ENCODE results near the gene DGKG.

The DGKG gene

DNA sequence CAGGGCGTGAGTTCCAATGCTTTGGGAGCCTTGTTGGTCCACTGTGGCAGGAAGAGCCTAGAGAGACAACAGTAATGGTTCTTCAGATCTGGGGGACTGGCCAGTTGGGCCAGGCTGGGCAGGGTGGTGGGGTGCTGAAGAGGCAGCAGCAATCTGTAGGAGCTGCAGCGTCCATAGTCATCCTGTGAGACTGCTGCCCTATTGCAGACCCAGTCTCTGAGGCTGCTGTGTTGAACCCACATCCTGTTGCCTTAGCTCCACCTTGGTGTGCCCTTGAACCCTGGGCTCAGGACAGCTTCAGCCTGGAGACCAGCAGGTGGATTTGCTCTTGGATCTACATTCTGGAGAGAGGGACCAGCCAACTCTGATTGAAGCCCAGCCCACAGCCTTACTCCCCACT is 229.5 kb downstream of the DGKG start:
- no peak for DNase-seq

DNA sequence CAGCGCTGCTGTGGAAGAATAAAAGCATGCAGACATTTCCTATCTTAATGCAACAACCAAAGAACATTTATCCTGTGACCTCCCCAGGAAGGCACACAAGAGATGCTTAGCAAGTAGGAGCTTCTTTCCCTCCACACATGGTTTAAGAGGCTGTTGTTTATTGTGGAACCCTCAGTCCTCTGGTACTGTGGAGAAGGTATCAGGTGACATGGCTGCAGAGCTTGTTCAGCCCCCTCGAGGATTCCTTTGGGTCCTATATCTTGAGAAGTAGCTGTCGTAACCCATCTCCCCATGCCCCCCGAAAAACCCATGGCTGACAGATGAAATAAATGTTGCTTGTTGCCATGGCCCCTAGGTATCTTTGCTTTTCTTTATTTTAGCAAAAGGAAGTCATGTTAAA is 232.8 kb downstream of the DGKG start:
- no peak for DNase-seq

DNA sequence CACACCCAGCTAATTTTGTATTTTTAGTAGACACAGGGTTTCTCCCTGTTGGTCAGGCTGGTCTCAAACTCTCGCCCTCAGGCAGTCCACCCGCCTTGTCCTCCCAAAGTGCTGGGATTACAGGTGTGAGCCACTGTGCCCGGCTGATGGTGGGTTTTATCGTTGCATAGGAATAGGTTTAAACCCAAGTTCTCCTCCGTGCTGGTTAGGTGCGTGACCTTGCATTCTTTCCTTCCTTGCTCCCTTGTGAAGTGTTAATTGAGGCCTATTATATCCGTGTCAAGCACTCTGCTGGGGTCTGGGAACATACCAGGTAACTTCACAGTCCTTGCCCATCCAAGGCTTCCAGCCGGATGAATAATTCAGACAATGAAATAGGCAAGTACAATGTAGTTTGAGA is 233.9 kb downstream of the DGKG start:
- no peak for DNase-seq

DNA sequence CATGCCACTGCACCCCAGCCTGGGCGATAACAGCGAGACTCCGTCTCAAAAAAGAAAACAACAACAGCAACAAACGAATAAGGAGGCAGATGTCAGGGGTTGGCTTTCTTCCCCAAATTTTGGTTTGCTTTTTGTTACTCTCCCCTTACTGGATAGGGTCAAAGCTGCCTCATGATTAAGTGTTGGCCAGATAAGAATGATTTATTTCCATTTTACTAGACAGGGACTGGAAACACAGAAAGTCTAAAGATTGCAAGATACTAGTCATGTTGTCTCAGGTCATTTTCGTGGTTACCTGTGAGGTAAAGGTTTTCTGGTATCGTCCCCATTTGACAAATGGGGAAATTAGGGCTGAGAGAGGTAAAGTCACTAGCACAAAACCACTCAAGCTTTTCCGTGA is 234.6 kb downstream of the DGKG start:
- DNase-seq = no peak

DNA sequence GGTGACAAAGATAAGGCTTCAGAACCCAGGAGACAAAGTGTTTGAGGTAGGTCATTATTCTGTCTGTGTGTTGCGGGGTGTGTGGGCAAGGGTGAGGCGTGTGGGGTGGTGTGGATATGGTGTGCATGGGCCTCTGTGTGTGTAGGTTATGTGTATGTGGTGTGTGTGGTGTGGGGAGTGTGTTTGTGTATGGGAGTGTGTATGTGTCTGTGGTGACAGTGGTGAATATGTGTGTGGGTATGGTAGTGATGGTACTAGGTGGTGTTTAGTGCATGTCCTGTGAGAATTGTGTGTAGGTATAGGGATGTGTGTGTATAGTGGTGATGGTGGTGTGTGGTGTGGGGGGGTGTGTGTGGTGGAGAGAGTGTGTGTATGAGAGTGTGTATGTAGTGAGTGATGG is 236.9 kb downstream of the DGKG start:
- no peak for DNase-seq

DNA sequence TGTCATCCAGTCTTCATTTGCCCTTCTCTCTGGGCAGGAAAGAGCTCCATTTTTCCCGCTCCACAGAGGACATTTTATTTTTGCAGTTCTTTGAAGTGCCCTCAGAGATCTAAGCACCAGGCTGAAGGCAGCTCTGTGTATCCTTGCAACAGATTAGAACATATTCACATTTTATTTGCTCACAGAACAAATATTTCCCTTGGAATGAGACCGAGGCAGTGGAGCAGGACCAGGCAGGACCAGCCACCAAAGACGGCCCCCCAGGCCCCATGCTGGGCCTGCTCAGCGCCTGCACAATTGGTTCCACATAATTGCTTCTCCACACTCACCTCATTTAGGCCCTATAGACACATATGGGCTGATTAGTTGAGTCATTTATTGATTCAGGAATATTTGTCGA is 237.4 kb downstream of the DGKG start:
- DNase-seq = no peak

DNA sequence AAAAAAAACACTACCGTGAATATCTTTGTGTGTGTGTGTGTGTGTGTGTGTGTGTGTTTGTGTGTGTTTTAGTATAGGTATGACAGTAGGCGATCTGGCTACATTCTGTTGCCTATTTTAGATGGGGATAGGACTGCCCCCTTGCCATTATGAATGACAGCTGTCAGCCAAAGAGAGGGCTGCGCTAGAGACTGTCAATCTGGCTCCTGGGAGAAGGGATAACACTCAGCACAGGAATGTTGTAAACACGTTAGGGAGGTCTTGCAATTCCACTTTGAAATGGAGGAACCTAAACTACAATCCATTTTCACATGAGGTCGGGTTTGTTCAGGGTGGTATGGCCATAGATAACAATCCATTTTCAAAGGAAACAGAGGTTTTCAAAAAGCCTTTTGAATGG is 239.0 kb downstream of the DGKG start:
- no peak for DNase-seq

DNA sequence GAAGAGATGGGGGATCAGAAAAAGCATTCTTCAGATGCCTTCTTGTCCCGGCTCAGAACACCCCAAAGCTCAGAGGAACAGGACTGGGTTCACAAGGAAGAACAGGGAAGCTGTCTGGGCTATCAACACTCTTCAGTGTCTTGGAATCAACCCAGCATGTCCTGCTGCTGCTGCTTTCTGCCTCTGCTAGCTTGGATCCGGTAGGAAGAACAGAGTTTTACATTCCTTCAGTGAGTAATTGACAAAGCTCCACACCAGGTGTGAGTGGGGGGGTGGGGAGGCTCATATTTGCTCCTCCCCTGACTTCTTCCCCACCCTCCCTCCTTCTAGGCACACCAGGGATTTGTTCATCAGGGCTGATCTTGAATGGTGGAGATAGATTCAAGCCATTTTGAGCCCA is 240.1 kb downstream of the DGKG start:
- DNase-seq = no peak

DNA sequence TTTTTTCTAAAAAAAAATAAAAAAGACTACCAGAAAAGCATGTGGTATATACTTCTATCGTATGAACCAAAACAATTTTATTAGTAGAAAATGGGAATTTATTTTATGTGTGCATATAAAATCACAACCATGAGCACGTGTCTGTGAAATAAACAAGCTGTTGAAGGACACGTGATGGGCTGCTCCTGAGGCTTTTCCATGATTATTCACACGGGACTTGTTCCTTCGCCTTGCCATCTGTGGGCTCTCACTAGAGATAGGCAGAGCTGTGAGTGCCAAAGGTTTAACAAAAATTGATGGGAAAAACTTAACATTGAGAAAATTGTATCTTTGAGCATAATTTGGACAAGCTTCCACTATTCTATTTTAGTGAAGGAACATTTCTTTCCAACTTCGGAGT is 240.8 kb downstream of the DGKG start:
- no peak for DNase-seq

DNA sequence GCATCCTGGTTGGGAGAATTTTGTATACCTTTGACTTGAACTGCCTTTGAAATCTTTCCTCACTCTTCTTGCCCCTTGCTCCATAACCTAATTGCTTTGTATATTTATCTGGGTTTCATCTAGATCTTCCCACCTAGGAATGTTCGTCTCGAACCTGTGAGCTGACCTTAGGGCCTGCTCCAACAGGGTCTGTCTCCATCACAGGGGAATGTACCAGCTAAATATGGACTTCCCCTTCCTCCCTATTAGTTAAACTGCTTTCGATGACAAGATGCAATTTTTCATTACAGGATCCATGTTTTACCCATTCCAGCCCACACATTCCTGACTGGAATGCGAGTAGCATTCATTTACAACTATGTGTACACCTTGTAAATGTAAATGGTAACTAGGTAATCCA is 242.5 kb downstream of the DGKG start:
- no peak for DNase-seq

DNA sequence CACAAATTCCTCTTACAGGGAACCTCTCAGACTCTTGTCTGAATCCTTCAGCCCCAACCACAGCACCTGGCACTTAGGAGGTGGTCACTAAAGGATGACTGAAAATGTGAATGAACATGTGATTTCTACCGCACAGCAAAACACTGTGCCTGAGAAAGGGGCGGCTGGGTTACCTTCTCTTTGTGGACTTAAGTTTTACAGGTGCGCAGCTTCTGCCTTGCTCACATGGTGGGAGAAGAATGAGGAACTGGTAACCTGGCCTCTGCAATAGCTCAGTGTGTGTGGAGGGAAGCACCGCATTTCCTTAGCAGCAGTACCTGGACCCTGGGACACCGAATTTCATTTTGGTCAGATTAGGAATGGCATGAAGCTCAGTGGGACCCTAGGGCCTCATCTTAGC is 243.3 kb downstream of the DGKG start:
- no peak for DNase-seq

DNA sequence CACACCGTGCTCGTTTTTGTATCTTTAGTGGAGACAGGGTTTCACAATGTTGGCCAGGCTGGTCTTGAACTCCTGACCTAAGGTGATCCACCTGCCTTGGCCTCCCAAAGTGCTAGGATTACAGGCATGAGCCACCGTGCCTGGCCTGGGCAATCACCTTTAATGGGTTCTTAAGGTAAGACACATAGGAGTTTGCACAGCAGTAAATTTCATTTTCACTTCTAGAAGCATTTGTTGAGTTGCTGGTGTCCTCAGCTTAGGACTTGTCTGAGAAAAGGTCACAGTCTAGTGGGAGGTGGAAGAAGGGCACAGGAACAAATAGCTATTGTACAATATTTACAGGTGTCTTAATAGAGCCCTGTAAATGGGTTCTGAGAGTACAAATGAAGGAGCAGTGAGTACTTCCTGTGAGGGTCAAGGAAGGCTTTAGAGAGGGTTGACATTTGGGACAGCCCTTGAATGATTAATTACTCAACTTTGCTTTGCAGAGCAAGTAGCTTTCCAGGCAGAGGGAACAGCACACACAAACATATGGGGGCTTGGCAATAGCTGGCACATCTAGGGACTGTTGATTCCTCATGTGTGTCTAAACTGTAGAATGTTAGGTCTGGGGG is 244.4 kb downstream of the DGKG start:
- DNase-seq = no peak

DNA sequence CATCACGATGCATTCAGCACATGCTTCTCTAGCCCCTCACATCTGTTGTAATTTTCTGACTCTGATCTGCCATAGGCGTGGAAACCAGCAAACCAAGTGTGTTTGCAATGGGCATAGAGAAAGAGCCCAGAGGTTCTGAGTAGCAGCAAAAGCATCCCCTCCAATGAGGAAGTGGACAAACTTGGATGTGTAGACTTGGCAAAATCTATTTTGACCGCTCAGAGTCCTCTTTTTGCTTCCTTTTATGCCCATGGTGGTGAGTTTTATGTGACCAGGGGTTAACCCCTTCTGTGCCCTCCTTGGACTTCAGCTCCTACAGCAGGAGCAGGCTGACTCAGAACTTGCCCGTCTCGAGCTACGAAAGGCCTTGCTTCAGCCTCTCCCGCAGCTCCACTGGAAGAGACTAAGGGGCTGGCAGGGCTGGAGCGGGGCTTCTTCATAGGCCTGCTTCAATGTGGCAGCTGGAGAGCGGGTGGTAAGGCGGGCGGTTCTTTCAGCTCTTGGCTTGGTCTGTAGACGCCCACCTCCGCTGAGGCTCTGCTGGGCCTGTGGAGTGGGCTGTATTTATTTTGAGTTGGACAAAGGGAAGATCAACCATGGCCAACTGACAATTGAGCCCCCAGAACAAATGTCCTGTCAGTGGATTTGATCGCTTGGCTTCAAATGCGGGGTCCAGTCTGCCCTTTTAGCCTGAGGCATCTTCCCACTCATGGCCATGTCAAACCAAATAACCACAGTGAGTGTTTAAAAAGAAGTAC is 246.6 kb downstream of the DGKG start:
- no peak for DNase-seq

DNA sequence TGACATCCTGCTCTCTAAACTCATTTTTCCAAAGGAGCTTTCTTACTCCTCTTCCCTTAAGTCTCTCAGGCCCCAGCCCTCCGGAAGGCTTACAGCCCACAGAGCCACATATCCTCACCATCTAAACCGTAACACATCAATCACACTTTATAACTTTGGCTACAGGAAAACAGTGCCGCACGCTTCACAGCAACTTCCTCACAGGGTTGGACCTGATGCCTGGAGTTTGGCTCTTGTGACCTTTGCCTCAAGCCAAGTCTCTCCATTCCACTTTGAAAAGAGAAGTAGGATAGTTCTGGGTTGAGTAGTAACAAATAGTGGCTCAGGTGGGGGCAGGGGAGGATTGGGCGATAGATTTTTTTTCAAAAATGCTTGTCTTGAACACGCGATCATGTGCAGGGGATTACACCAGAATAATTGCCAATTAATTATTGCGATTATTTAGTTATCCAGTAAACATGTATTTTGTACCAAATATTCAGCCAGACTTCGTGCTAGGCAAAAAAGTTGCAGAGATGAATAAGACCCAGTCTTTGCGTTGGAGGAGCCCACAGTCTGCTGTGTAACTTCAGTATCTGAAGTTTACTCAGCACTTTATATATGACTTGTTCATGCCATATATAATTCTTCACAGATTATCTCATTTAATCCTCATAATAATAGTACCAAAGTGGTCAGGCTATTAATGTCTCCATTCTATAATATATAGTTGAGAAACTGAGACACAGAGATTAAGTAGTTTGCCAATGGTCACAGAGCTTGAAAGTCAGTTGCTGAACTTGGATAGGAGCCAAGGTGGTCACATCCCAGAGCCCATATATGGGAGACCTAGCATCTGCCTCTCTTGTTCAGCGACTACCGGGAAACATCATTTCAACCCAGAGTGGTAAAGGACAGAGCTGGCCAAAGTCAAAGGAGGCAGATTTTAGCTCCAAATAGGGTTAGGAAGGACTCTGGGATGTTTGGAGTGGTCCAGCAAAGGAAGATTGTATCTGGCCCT is 250.8 kb downstream of the DGKG start:
- peak; percentile 29 for DNase-seq

DNA sequence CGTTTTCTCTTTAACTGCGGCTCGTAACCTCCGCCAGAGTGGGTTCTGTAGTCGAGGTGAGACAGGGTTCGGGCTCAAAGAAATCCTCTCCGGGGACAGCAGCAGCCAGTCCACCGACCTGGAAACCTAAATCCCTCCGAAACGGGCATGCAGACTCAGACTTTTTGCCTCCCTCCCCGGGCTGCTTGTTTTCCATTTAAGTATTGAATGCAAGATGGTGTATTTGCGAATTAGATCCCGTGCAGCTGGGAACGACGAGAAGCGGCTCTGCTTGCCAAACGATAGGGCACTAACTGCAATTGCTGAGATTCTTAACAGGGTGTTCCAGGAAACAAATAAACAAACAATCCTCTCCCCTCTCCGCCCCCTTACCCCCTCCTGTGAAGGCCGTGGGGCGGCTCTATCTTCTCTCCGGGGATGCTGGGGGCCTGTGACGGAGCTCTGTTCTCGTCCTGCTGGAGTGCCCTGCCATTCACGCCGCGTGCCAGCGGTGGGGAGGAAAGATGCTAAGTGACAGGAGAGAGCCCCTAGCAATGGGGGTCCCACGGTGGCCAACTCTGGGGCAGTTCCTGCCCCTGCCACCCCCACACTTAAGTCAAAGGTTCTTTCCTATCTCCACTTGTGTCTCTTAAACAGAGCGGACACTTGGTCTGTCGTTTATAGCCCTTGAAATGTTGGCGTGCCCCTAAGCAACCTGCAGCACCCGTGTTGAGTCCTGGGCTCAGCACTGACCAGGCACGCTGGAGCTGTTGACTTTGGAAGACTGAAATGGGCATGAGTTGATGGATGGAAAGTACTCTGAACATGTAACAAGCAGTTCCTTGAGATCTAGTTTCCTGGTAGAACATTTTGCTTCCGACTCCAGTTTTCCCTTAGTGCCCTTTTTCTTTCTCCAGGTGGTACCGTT is 251.9 kb downstream of the DGKG start:
- peak; percentile 11 for DNase-seq

DNA sequence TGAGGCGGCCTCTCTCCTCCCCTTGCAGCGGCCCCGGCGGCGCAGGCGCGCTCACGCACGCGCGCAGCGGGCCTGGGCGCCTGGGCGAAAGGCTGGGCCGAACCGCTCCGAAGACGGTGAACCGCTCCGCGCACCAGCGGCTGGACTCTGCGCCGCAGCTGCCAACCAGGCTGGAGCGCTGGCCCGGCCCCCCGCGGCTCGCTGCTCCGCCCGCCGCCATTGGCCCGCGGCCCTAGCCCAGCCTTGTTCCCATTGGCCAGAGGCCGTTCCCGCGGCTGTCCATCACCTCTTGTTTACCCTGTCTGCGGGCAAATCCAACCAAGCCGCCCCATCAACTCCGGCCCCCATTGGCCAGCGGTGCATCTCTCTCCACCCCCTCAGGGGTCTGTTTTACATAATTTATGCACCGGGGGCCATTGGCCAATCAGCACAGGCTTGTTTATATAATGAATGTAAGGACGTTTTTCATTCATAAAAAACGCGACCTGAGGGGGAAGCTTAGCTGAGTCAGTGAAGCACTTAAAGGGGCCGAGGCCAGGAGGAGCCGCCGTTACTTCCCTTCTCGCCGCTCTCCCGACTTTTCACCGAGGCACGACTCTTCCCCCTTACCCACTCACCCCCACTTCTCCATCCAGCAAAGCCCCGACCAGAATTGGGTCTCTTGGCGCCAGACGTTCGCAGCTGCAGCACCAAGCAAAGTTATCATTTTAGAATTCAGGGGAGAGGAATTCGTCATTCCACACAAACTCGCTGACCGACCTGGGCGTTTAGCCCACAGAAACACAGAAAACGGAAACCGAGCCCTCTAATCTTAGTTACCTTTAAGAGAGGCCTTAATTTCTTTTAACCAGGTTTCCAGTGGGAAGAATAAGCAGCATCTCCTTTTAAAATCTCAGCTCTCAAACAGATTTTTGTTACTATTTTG is 252.8 kb downstream of the DGKG start, which contains the start of gene ETV5:
Gene ETV5, minus strand, starts transcription at position 149 of the 925 bp plus-strand sequence. CDS start 3,221 bp downstream, outside the sequence.
- peak; percentile 96 for DNase-seq

DNA sequence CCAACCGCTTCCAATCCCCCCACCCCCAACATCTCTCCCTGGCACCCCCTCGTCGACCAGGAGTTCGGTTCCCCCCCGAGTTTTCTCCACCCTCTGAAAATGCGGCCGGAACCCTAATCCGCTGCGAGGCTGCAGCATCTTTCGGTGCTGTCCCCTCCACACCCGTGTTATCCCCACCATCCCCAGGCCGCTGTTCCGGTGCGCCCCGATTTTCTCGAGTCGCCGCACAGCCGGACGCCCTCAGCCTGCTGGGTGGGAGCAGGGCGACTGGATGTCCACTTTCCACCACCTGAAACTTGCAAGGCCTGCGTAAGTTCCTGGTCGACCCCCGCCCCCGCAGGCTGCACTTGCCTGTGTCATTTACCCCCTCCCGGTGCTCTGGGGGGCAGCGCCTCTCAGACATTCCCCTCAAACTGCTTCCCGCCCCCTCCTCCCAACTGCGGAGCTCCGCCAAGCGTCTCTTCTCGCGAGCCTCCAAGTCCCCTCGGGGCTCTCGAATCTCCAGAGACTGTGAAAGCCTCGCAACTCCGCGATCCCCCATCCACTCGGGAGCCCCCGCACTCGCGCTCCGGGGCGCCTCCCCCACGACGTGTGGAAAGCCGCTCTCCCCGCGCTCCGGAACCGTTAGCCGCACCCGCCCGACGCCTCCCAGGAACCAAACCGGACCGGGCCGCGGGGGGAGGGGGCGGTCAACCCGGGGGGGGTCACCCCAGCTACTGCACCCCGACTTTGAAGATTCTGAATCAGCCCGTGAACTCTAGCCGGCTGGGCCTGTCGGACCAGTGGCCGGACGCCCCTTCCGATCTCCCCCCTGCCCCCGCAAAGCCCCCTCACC is 253.7 kb downstream of the DGKG start:
- peak; percentile 36 for DNase-seq

DNA sequence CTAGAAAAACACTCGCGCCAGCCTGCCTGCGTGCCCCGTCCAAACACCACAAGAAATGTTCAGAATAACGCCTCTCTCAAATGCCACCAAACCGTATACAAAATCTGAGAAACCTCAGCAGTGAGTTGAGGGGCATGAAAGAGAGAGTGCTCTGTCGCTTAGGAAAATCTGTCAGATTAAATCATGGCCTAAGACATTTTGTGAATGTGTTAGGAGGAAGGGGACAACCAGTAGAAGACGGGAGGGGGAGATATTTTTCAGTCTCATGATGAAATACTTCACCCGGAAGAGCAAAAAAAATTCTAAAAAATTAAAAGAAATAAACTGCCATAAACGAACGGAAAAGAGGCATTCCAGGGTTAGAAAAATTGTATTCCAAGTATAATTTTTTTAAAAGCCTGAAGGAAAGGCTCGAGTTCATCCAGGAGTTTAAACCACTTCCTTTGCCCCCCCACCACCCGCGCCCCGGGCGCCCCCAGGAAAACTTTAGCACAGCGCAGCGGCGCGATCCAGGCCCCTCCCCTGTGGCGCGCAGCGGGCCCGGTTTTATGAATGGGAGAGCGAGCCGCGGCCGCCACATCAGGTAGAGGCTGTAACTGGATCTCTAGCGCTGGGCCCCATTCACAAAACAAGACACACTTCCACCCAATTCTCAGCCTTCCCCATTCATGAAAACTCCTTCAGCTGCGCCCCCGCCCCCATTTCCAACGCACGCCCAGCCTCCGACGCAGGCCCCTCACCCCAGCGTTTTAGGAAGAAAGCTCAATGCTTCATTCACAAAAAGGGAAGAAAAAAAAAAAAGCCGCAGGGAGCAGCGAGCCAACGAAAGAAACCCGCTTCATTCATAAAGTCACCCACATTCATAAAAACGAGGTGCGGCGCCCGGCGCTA is 254.6 kb downstream of the DGKG start:
- DNase-seq = peak; percentile 63

DNA sequence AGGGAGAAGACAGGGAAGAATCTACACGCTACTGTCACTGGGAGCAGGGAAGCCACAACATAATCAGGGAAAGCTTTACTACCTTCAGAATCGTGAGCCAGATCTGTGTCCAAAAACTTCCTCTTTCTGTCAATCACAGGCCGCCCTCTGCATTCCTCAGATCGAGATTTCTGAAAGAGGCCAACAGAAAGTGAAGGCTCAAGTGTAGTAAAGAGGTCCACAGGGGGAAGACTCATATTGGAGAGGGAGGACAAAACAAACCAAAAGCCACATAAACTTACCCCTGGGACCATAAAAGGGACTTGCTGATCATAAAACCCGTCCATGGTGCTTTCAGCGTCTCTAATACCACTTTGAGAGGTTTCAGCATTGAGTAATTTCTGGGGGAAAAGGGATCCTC is 256.5 kb downstream of the DGKG start:
- no peak for DNase-seq
